ENCODE data around the gene KLF16.

GRCh38 chr19:1896508-1896907 lies 33.1 kb upstream of the KLF16 start:
- no peak for TF ChIP-seq CTCF (IDR thresholded peaks at IDR 0.05)
- TF ChIP-seq POLR2A (IDR thresholded peaks at IDR 0.05): no peak
